AG04450 (cell line): ENCODE measurements around the gene PTPRT. TPM values are rescaled to one million over a fixed set of nuclear protein-coding genes. Genes with fewer than 3 reads are reported as not detected.

Source experiments
- CTCF ChIA-PET: fragments of 300-600, 350-600 bp; formaldehyde crosslinking; extraction: SDS; loops from one replicate; lab custom pipeline; 2022; ENCODE audit warnings: antibody characterized with exemption, inconsistent platforms; lab: Charles Lee
- POLR2A ChIA-PET: fragments of 350-600 bp; formaldehyde crosslinking; extraction: SDS; loops from one replicate; lab custom pipeline; 2021; ENCODE audit warnings: antibody characterized with exemption, inconsistent platforms; lab: Yijun Ruan, JAX
- DNase-seq: peaks from one replicate; pipeline ENCODE4 v3.0.0-alpha.2; 2011; ENCODE audit warnings: low read depth, low spot score
- H3K27ac ChIP-seq: one replicate; pipeline ENCODE4 v1.5.1; 2012; ENCODE audit warnings: low read depth, low read length, control low read depth
- H3K27me3 ChIP-seq: one replicate; pipeline ENCODE4 v1.6.0; 2012; ENCODE audit warnings: low read length; ENCODE audit not compliant: control insufficient read depth, insufficient read depth
- H3K4me3 ChIP-seq: 2 replicates; pipeline ENCODE4 v1.5.1; 2011; ENCODE audit warnings: mild to moderate bottlenecking, low read depth, low read length, control low read depth
- H3K9me3 ChIP-seq: 2 replicates; pipeline ENCODE4 v1.5.1; 2012; ENCODE audit warnings: low read length; ENCODE audit not compliant: control insufficient read depth, insufficient read depth
- polyA plus RNA-seq: library from polyadenylated mRNA; depleted of rRNA; stranded (reverse); fragments of >200 nt; gene quantifications from 2 replicates; pipeline ENCODE4 v1.2.3, GENCODE V29; 2011
- TF ChIP-seq, protein P1 (sequence below): IDR thresholded peaks from 2 replicates; pipeline ENCODE4 v1.5.1; 2011; ENCODE audit warnings: low read depth, low read length, control low read depth, inconsistent platforms

Gene PTPRT
- polyA plus RNA-seq, 1 experiment: not detected

DNA sequence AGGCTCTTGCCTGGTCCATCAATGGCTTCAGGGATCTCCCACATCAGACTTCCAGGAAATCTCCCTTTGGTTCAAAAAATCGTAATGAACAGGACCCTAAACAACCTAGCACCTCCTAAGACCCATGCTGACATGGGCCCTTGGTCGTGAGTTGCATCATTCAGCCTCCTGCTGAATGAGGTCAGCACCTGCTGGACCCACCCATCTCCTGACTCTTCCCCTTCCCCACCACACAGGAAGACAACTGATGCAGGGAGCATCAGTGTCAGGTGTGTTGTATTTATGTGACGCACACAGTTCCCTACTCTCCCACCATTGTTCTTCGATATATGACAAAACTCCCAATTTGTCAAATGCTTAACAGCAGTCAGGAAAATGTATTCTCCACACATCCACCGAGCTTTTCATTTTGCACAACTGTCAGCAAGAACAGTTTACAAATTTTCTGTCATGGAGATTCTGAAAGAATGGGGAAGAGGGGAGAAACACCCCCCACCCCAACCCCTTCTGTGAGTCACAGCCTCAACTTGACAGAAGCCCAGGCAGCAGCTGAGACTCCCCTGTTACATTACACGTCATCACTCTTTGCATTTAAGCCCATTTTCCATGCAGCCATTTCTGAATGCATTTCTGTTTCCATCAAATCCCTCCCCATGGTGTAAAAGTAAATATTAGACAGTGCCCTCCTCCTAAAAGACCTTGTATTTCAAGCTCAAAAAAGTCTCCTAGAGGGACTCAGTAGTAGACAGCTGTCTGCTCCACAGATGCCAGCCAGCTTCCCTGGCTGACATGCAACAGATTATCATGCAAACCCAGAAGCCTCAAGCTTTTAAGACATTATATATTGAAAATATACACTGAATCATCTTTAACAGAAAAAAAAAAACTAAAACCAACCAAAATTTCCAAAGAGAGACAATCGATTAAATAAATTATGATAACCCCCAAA is 577.5 kb downstream of the PTPRT start:
- no peak overlapping the region for H3K27ac ChIP-seq
- peaks cover 30% of the 10 kb centered on the region for H3K9me3 ChIP-seq
- H3K27me3 ChIP-seq: no peaks in the 10 kb centered on the region
- ChIA-PET CTCF (no interaction called here), POLR2A (no interaction called here)
- no peak overlapping the region for H3K4me3 ChIP-seq
- no peak for DNase-seq
- TF ChIP-seq, protein P1, sequence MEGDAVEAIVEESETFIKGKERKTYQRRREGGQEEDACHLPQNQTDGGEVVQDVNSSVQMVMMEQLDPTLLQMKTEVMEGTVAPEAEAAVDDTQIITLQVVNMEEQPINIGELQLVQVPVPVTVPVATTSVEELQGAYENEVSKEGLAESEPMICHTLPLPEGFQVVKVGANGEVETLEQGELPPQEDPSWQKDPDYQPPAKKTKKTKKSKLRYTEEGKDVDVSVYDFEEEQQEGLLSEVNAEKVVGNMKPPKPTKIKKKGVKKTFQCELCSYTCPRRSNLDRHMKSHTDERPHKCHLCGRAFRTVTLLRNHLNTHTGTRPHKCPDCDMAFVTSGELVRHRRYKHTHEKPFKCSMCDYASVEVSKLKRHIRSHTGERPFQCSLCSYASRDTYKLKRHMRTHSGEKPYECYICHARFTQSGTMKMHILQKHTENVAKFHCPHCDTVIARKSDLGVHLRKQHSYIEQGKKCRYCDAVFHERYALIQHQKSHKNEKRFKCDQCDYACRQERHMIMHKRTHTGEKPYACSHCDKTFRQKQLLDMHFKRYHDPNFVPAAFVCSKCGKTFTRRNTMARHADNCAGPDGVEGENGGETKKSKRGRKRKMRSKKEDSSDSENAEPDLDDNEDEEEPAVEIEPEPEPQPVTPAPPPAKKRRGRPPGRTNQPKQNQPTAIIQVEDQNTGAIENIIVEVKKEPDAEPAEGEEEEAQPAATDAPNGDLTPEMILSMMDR: no peak

DNA sequence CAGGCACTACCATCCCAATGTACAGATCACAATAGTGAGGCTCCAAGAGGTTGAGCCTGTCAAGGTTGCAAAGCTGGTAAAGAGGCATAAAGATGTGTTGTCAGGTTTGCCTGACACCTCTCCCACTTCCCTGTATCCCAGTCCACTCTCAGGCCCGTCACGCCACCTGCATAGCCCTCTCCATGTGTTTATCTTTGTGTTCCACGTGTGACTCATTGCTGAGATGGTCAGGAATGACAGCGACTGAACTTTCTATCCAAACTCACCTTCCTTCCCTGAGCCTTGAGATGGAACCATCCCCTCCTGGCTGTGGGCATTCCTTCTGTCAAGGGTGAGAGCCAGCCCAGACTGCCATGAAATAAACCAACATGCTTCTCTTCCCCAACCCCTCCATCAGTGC is 578.3 kb downstream of the PTPRT start:
- no peak overlapping the region for H3K4me3 ChIP-seq
- CTCF ChIA-PET: no interaction called here

DNA sequence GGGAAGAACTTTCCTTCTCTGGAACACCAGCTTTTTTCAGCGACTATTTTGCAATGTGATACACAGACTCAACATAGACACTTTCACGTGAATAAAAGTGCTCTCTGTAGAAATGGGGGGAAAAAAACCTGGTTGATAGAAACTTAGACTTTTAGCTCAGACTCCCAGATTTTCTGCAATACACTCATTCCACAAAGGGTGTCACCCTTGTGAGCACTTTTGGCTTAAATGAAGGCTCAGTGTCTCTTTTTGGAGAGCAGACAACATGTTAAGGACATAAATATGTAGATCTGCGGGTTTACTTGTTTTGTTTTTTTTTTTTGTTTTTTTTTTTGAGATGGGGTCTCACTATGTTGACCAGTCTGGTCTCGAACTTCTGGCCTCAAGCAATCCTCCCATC is 579.6 kb downstream of the PTPRT start:
- TF ChIP-seq, protein P1: no peak
- DNase-seq: no peak
- ChIA-PET POLR2A (no interaction called here), CTCF (no interaction called here)
- no peak overlapping the region for H3K4me3 ChIP-seq
- peaks cover 42% of the 10 kb centered on the region for H3K9me3 ChIP-seq
- H3K27ac ChIP-seq: no peak overlapping the region
- H3K27me3 ChIP-seq: no peaks in the 10 kb centered on the region

More for the DNA sequence above, 578.3 kb downstream of the PTPRT start:
- H3K27me3 ChIP-seq: no peaks in the 10 kb centered on the region
- H3K27ac ChIP-seq: no peak overlapping the region
- no peak for DNase-seq
- POLR2A ChIA-PET: no interaction called here
- H3K9me3 ChIP-seq: peaks cover 30% of the 10 kb centered on the region
- TF ChIP-seq, protein P1: no peak

DNA sequence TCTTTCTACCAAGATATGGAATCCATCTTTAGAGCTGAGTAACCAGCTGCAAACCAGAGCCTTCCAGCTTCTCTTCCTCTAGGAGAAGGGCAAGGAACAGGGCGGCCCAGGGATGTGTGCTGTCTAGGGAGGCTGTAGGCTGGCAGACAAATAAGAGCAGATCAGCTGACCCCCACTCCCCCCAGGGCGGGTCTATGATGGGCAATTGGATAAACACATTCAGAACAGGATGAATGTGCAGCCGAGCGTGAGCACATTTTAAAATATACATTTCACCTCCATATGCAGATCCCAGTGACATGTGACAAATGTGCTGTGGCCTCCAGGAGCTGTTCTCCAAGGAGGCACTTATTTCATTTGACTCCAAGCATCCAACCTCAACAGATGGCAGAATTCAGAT is 580.1 kb downstream of the PTPRT start:
- Histone ChIP-seq H3K9me3 (peaks cover 46% of the 10 kb centered on the region), H3K27ac (no peak overlapping the region), H3K27me3 (no peaks in the 10 kb centered on the region), H3K4me3 (no peak overlapping the region)
- ChIA-PET CTCF (interaction anchor here (0.5 kb wide), 1 partner anchor 289 kb away, joined by 3 read pairs; no protein-coding TSS in a partner anchor), POLR2A (no interaction called here)
- no peak for DNase-seq
- TF ChIP-seq, protein P1: no peak
